HepG2 (cell line): Measurements from ENCODE around the gene CD37. TPM values are rescaled to one million over a fixed set of nuclear protein-coding genes. Genes with fewer than 3 reads are reported as not detected.

Source experiments
- CBX5 ChIP-seq: sonication (generic); formaldehyde crosslinking; IDR thresholded peaks from 2 replicates; pipeline ENCODE4 v1.4.0; 2020; ENCODE audit warnings: missing genetic modification reagents, borderline replicate concordance
- HBP1 ChIP-seq: IDR thresholded peaks from 2 replicates; pipeline ENCODE4 v1.6.1; 2016; ENCODE audit warnings: low read depth, control low read depth
- MED13 ChIP-seq: sonication (generic); formaldehyde crosslinking; IDR thresholded peaks from 2 replicates; pipeline ENCODE4 v1.5.0; 2020; ENCODE audit warnings: missing genetic modification reagents
- NR2C2 ChIP-seq: sonication (generic); formaldehyde crosslinking; IDR thresholded peaks from 2 replicates; pipeline ENCODE4 v1.4.0; 2020; ENCODE audit warnings: missing genetic modification reagents, mild to moderate bottlenecking, moderate library complexity, borderline replicate concordance
- SETDB1 ChIP-seq: sonication (generic); formaldehyde crosslinking; IDR thresholded peaks from 2 replicates; pipeline ENCODE4 v1.5.1; 2020; ENCODE audit warnings: missing genetic modification reagents, mild to moderate bottlenecking, borderline replicate concordance
- ZBTB20 ChIP-seq: sonication (generic); formaldehyde crosslinking; IDR thresholded peaks from 2 replicates; pipeline ENCODE4 v1.8.1; 2023; ENCODE audit warnings: missing genetic modification reagents, low read depth, mild to moderate bottlenecking, borderline replicate concordance
- ZNF567 ChIP-seq: sonication (generic); formaldehyde crosslinking; IDR thresholded peaks from 2 replicates; pipeline ENCODE4 v1.8.1; 2023; ENCODE audit warnings: mild to moderate bottlenecking, missing genetic modification reagents, borderline replicate concordance
- ZNF674 ChIP-seq: sonication (generic); formaldehyde crosslinking; IDR thresholded peaks from 2 replicates; pipeline ENCODE4 v1.5.0; 2020; ENCODE audit warnings: low read depth, mild to moderate bottlenecking, missing genetic modification reagents
- ZSCAN29 ChIP-seq: sonication (generic); formaldehyde crosslinking; conservative IDR thresholded peaks from 2 replicates; pipeline ENCODE4 v1.4.0; 2020; ENCODE audit warnings: mild to moderate bottlenecking, missing genetic modification reagents
- polyA plus RNA-seq, 8 experiments: library from polyadenylated mRNA; depleted of rRNA in 3 of 8; stranded (reverse) in 7 of 8; unstranded in 1 of 8; fragments of >200 nt; fragmentation: Illumina TruSeq in 4 of 8; extraction: Trizol in 4 of 8; gene quantifications; 2 replicates each; pipeline versions ENCODE4 v1.2.1 to v1.2.3, GENCODE V29; 2011 to 2016; ENCODE audit warnings: low read depth in 4 of 8, missing spikeins in 1 of 8, mixed read lengths in 1 of 8; ENCODE audit not compliant: insufficient read depth in 1 of 8
- total RNA-seq, 5 experiments: library from RNA; depleted of rRNA; stranded (reverse); fragments of >200 nt; fragmentation: Illumina TruSeq; extraction: Trizol; gene quantifications; 2 replicates each; pipeline ENCODE4 v1.2.3, GENCODE V29; 2016; ENCODE audit warnings: low read depth in 1 of 5
- TF ChIP-seq, protein P1 (sequence below): sonication (generic); formaldehyde crosslinking; IDR thresholded peaks from 2 replicates; pipeline ENCODE4 v1.9.0; 2021; ENCODE audit warnings: missing genetic modification reagents, borderline replicate concordance
- TF ChIP-seq, protein P2 (sequence below): sonication (generic); formaldehyde crosslinking; IDR thresholded peaks from 2 replicates; pipeline ENCODE4 v1.4.0; 2020; ENCODE audit warnings: missing genetic modification reagents, borderline replicate concordance
- TF ChIP-seq, protein P3 (sequence below): sonication (generic); formaldehyde crosslinking; IDR thresholded peaks from one replicate; pipeline ENCODE4 v1.5.1; 2020; ENCODE audit warnings: mild to moderate bottlenecking, missing genetic modification reagents; ENCODE audit errors: not compliant biosample characterization

The CD37 gene
- total and polyA plus RNA-seq, 2 of the 13 experiments (the other 11 are each of a cell fraction or from before 2014, with no cell fraction given), result not detected

- no peak for TF ChIP-seq ZNF674 (CRISPR knock-in tag)
- TF ChIP-seq NR2C2 (CRISPR knock-in tag), result no peak
- TF ChIP-seq MED13 (CRISPR knock-in tag), result no peak
- TF ChIP-seq, protein P1, sequence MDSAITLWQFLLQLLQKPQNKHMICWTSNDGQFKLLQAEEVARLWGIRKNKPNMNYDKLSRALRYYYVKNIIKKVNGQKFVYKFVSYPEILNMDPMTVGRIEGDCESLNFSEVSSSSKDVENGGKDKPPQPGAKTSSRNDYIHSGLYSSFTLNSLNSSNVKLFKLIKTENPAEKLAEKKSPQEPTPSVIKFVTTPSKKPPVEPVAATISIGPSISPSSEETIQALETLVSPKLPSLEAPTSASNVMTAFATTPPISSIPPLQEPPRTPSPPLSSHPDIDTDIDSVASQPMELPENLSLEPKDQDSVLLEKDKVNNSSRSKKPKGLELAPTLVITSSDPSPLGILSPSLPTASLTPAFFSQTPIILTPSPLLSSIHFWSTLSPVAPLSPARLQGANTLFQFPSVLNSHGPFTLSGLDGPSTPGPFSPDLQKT (CRISPR knock-in tag), result no peak
- TF ChIP-seq, protein P2, sequence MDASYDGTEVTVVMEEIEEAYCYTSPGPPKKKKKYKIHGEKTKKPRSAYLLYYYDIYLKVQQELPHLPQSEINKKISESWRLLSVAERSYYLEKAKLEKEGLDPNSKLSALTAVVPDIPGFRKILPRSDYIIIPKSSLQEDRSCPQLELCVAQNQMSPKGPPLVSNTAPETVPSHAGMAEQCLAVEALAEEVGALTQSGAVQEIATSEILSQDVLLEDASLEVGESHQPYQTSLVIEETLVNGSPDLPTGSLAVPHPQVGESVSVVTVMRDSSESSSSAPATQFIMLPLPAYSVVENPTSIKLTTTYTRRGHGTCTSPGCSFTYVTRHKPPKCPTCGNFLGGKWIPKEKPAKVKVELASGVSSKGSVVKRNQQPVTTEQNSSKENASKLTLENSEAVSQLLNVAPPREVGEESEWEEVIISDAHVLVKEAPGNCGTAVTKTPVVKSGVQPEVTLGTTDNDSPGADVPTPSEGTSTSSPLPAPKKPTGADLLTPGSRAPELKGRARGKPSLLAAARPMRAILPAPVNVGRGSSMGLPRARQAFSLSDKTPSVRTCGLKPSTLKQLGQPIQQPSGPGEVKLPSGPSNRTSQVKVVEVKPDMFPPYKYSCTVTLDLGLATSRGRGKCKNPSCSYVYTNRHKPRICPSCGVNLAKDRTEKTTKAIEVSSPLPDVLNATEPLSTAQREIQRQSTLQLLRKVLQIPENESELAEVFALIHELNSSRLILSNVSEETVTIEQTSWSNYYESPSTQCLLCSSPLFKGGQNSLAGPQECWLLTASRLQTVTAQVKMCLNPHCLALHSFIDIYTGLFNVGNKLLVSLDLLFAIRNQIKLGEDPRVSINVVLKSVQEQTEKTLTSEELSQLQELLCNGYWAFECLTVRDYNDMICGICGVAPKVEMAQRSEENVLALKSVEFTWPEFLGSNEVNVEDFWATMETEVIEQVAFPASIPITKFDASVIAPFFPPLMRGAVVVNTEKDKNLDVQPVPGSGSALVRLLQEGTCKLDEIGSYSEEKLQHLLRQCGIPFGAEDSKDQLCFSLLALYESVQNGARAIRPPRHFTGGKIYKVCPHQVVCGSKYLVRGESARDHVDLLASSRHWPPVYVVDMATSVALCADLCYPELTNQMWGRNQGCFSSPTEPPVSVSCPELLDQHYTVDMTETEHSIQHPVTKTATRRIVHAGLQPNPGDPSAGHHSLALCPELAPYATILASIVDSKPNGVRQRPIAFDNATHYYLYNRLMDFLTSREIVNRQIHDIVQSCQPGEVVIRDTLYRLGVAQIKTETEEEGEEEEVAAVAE, result no peak
- TF ChIP-seq SETDB1 (CRISPR knock-in tag), result no peak
- TF ChIP-seq, protein P3, sequence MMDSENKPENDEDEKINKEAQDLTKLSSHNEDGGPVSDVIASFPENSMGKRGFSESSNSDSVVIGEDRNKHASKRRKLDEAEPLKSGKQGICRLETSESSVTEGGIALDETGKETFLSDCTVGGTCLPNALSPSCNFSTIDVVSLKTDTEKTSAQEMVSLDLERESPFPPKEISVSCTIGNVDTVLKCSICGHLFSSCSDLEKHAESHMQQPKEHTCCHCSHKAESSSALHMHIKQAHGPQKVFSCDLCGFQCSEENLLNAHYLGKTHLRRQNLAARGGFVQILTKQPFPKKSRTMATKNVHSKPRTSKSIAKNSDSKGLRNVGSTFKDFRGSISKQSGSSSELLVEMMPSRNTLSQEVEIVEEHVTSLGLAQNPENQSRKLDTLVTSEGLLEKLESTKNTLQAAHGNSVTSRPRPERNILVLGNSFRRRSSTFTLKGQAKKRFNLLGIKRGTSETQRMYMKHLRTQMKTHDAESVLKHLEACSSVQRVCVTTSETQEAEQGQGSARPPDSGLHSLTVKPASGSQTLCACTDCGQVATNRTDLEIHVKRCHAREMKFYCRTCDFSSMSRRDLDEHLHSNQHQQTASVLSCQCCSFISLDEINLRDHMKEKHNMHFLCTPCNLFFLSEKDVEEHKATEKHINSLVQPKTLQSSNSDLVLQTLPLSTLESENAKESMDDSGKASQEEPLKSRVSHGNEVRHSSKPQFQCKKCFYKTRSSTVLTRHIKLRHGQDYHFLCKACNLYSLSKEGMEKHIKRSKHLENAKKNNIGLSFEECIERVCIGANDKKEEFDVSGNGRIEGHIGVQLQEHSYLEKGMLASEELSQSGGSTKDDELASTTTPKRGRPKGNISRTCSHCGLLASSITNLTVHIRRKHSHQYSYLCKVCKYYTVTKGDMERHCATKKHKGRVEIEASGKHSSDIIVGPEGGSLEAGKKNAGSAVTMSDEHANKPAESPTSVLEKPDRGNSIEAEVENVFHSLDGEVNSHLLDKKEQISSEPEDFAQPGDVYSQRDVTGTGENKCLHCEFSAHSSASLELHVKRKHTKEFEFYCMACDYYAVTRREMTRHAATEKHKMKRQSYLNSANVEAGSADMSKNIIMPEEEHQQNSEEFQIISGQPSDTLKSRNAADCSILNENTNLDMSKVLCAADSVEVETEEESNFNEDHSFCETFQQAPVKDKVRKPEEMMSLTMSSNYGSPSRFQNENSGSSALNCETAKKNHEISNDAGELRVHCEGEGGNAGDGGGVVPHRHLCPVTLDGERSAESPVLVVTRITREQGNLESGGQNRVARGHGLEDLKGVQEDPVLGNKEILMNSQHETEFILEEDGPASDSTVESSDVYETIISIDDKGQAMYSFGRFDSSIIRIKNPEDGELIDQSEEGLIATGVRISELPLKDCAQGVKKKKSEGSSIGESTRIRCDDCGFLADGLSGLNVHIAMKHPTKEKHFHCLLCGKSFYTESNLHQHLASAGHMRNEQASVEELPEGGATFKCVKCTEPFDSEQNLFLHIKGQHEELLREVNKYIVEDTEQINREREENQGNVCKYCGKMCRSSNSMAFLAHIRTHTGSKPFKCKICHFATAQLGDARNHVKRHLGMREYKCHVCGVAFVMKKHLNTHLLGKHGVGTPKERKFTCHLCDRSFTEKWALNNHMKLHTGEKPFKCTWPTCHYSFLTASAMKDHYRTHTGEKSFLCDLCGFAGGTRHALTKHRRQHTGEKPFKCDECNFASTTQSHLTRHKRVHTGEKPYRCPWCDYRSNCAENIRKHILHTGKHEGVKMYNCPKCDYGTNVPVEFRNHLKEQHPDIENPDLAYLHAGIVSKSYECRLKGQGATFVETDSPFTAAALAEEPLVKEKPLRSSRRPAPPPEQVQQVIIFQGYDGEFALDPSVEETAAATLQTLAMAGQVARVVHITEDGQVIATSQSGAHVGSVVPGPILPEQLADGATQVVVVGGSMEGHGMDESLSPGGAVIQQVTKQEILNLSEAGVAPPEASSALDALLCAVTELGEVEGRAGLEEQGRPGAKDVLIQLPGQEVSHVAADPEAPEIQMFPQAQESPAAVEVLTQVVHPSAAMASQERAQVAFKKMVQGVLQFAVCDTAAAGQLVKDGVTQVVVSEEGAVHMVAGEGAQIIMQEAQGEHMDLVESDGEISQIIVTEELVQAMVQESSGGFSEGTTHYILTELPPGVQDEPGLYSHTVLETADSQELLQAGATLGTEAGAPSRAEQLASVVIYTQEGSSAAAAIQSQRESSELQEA (CRISPR knock-in tag), result no peak
- 0 out of 2 replicates have a peak, but pooled peaks have one; percentile 23 for TF ChIP-seq CBX5 (CRISPR knock-in tag)
- no peak for TF ChIP-seq HBP1 (CRISPR knock-in tag)
- TF ChIP-seq ZNF567 (CRISPR knock-in tag), result no peak
- TF ChIP-seq ZBTB20 (CRISPR knock-in tag), result no peak
- no peak for TF ChIP-seq ZSCAN29 (CRISPR knock-in tag)
These were observed 3.6 kb upstream of the CD37 start (continued) for GRCh38 chr19:49331616-49332055.
